Panc1 (cell line): Measurements from ENCODE around the gene PPP4C.

Experiments used
- POLR2AphosphoS5 ChIP-seq: IDR thresholded peaks from 2 replicates; pipeline ENCODE4 v1.6.1; 2012; ENCODE audit warnings: mild to moderate bottlenecking, low read depth, low read length, moderate library complexity
- SIN3A ChIP-seq: IDR thresholded peaks from 2 replicates; pipeline ENCODE4 v1.6.1; 2012; ENCODE audit warnings: low read depth, mild to moderate bottlenecking, low read length, moderate library complexity, borderline replicate concordance; ENCODE audit not compliant: insufficient read depth
- TCF7L2 ChIP-seq: IDR thresholded peaks from 2 replicates; pipeline ENCODE4 v1.6.1; 2011; ENCODE audit warnings: mild to moderate bottlenecking, low read depth, low read length, inconsistent platforms
- TF ChIP-seq, protein P1 (sequence below): fragments of 450-650 bp; IDR thresholded peaks from 2 replicates; pipeline ENCODE4 v1.5.1; 2017; ENCODE audit warnings: mild to moderate bottlenecking
- TF ChIP-seq, protein P2 (sequence below), 2 experiments: IDR thresholded peaks; 2 replicates each; pipeline ENCODE4 v1.6.1; 2011 to 2012; ENCODE audit warnings: low read depth in 2 of 2, control low read depth in 1 of 2, low read length in 1 of 2, mild to moderate bottlenecking in 1 of 2, moderate library complexity in 1 of 2; ENCODE audit not compliant: insufficient read depth in 1 of 2

DNA sequence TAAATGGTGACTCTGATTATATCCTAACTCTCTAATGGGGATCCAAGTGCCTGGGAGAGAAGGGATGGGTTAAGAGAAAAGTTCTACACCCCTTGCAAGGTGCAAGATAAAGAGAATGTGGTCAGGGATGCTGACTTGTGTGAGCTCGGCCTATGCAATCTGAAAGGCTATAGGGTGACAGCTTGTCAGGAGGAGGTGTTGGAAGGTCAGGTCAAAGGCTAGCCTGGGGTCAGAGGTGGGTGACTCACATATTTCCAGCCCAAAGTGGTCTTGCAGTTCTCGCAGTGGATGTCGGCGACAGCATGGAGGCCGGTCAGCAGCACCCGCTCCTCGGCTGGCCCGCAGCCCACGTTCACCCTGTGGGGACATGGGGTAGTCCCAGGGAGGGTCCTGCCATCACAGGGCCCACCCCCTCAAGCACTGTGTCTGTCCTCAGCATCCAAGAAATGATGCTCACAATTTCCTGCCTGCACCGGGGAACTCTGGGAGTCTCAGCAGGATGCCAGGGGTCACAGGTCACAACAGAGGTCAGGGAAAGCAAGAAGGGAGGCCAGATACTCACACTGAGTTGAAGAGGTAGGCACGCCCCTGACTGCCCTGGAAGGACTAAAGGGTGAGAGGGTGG lies 18.9 kb downstream of the PPP4C start:
- TF ChIP-seq POLR2AphosphoS5 = no peak
- TF ChIP-seq, protein P1, sequence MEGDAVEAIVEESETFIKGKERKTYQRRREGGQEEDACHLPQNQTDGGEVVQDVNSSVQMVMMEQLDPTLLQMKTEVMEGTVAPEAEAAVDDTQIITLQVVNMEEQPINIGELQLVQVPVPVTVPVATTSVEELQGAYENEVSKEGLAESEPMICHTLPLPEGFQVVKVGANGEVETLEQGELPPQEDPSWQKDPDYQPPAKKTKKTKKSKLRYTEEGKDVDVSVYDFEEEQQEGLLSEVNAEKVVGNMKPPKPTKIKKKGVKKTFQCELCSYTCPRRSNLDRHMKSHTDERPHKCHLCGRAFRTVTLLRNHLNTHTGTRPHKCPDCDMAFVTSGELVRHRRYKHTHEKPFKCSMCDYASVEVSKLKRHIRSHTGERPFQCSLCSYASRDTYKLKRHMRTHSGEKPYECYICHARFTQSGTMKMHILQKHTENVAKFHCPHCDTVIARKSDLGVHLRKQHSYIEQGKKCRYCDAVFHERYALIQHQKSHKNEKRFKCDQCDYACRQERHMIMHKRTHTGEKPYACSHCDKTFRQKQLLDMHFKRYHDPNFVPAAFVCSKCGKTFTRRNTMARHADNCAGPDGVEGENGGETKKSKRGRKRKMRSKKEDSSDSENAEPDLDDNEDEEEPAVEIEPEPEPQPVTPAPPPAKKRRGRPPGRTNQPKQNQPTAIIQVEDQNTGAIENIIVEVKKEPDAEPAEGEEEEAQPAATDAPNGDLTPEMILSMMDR = no peak
- TF ChIP-seq, protein P2, sequence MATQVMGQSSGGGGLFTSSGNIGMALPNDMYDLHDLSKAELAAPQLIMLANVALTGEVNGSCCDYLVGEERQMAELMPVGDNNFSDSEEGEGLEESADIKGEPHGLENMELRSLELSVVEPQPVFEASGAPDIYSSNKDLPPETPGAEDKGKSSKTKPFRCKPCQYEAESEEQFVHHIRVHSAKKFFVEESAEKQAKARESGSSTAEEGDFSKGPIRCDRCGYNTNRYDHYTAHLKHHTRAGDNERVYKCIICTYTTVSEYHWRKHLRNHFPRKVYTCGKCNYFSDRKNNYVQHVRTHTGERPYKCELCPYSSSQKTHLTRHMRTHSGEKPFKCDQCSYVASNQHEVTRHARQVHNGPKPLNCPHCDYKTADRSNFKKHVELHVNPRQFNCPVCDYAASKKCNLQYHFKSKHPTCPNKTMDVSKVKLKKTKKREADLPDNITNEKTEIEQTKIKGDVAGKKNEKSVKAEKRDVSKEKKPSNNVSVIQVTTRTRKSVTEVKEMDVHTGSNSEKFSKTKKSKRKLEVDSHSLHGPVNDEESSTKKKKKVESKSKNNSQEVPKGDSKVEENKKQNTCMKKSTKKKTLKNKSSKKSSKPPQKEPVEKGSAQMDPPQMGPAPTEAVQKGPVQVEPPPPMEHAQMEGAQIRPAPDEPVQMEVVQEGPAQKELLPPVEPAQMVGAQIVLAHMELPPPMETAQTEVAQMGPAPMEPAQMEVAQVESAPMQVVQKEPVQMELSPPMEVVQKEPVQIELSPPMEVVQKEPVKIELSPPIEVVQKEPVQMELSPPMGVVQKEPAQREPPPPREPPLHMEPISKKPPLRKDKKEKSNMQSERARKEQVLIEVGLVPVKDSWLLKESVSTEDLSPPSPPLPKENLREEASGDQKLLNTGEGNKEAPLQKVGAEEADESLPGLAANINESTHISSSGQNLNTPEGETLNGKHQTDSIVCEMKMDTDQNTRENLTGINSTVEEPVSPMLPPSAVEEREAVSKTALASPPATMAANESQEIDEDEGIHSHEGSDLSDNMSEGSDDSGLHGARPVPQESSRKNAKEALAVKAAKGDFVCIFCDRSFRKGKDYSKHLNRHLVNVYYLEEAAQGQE (IDR thresholded peaks at IDR 0.05; ENCODE audit: insufficient read depth in 1 of 2, low read depth in 2 of 2, low read length in 1 of 2) = no peak
- no peak for TF ChIP-seq TCF7L2
- TF ChIP-seq SIN3A = no peak
